Measurements from ENCODE around the gene C19orf33. TPM values are rescaled to one million over a fixed set of nuclear protein-coding genes. Genes with fewer than 3 reads are reported as not detected.

Gene C19orf33
- total RNA-seq, 4 donors from 2014 or later = 16.2 to 26.3 (median 17.2) TPM; not detected in 1

DNA sequence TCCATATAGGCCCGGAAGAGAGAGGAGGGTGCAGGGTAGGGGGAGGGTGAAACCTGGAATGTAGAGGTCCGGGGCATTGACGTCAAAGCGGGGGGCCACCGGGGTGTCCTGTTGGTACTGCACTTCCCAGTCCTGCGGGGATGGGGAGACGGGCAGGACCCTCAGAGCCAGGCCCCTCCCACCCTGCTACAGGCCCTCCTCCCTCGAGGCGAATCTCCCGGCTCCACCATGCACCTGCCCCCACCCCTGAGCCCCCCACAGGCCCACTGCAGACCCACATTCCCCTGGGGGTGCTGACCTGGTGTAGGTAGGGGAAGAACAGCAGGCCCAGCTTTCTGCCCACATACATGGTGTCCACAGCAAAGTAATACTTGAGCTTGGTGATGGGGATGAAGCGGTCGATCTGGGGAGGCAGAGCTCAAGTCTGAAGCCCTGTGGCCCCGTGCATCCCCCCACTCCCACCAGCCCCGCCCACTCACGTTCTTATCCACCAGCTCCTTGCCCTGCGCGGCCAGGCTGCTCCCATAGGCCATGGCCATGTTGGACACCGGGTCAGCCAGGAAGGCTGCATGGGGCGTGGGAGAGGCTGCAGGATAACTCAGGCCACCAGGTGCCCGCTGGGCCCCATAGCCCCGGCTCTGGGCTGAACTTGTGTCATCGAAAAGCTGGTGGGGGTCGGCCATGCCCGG is 5.0 kb downstream of the C19orf33 start:
- Histone ChIP-seq H3K27ac (no peak overlapping the region), H3K4me3 (replicated peaks in 1 of 3) (no peak overlapping the region), H3K36me3 (no peaks in the 10 kb centered on the region), H3K4me1 (peaks cover 6 to 7% of the 10 kb centered on the region in 2 donors), H3K9me3 (no peaks in the 10 kb centered on the region), H3K27me3 (no peaks in the 10 kb centered on the region)
- intact Hi-C loops (cut with DNase I) = no loop called here
- 80 to 91% methylated on average over 17 to 24 of the region's 24 CpGs for WGBS, 2 donors
- no peak for DNase-seq
- TF ChIP-seq CTCF (IDR thresholded peaks at IDR 0.05) = no peak
- TF ChIP-seq POLR2A (IDR thresholded peaks at IDR 0.05) = no peak

DNA sequence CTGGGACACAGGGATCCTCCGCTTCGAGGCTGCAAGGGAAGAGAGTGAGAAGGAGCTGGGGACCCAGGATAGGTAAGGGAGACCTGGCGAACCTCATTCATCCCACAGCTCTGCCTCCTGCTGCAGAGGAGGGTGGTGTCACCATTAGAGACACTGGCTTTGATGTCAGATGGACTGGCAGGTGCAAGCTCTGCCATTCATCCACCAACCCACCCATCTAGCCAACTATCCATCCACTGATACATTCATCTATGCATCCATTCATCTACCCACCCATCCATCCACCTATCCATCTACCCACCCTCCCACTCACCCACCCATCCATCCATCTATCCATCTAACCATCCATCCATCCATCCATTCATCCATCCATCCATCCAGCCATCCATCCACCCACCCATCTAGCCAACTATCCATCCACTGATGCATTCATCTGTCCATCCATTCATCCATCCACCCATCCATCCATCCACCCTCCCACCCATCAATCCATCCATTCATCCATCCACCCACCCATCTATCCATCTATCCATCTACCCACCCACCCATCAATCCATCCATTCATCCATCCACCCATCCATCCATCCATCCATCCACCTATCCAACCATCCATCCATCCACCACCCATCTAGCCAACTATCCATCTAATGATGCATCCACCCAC is 5.7 kb downstream of the C19orf33 start:
- WGBS, 2 donors = 97% methylated on average over 3 of the region's 3 CpGs
- peaks cover 0 to under 1% of the 10 kb centered on the region in 2 donors for H3K4me1 ChIP-seq
- H3K4me3 ChIP-seq (replicated peaks in 1 of 3) = no peak overlapping the region
- TF ChIP-seq CTCF (IDR thresholded peaks at IDR 0.05) = no peak
- no peak for TF ChIP-seq POLR2A (IDR thresholded peaks at IDR 0.05)
- H3K9me3 ChIP-seq = no peaks in the 10 kb centered on the region
- intact Hi-C loops (cut with DNase I) = no loop called here
- H3K27ac ChIP-seq = no peak overlapping the region
- H3K36me3 ChIP-seq = no peaks in the 10 kb centered on the region
- DNase-seq = no peak
- H3K27me3 ChIP-seq = no peaks in the 10 kb centered on the region

GRCh38 chr19:38310279-38310670 is 6.2 kb downstream of the C19orf33 start:
- no peak for DNase-seq
- no peaks in the 10 kb centered on the region for H3K9me3 ChIP-seq
- H3K27me3 ChIP-seq = no peaks in the 10 kb centered on the region
- WGBS, 2 donors = 95 to 100% methylated on average over 2 of the region's 2 CpGs
- H3K27ac ChIP-seq = no peak overlapping the region
- H3K36me3 ChIP-seq = no peaks in the 10 kb centered on the region
- peaks cover 0 to 2% of the 10 kb centered on the region in 2 donors for H3K4me1 ChIP-seq
- TF ChIP-seq POLR2A (IDR thresholded peaks at IDR 0.05) (no peak), CTCF (IDR thresholded peaks at IDR 0.05) (no peak)
- no peak overlapping the region for H3K4me3 ChIP-seq (replicated peaks in 1 of 3)
- intact Hi-C loops (cut with DNase I) = no loop called here

- no peak overlapping the region for H3K4me3 ChIP-seq (replicated peaks in 1 of 3)
- WGBS, 2 donors = 97 to 98% methylated on average over 6 of the region's 6 CpGs
- TF ChIP-seq POLR2A (IDR thresholded peaks at IDR 0.05) (no peak), CTCF (IDR thresholded peaks at IDR 0.05) (no peak)
- H3K9me3 ChIP-seq = no peaks in the 10 kb centered on the region
- intact Hi-C loops (cut with DNase I) = no loop called here
- H3K4me1 ChIP-seq = peaks cover 0 to 4% of the 10 kb centered on the region in 2 donors
- DNase-seq = no peak
- no peaks in the 10 kb centered on the region for H3K27me3 ChIP-seq
- no peak overlapping the region for H3K27ac ChIP-seq
- no peaks in the 10 kb centered on the region for H3K36me3 ChIP-seq
Measured at GRCh38 chr19:38310986-38311385, 6.9 kb downstream of the C19orf33 start.

Measured in thyroid gland (tissue), 4 donors.